KMS-11 (cell line): ENCODE measurements around the gene STYX.
"Not testable (repeated sequence)": the region's sequence is repeated elsewhere in the genome, so short reads cannot be mapped to it uniquely, and the experiment has no call there.

Source experiments
- H2AFZ ChIP-seq: fragments of 200-600 bp; sonication (generic); 2 replicates; pipeline ENCODE4 v1.6.1; 2016; ENCODE audit warnings: antibody characterized with exemption, mixed run types, low read depth
- H3K27ac ChIP-seq: fragments of 200-600 bp; sonication (generic); 2 replicates; pipeline ENCODE4 v1.6.1; 2016; ENCODE audit warnings: mild to moderate bottlenecking, mixed run types
- H3K27me3 ChIP-seq: fragments of 200-600 bp; sonication (generic); 2 replicates; pipeline ENCODE4 v1.6.1; 2017; ENCODE audit warnings: mild to moderate bottlenecking, low read depth, mixed run types, moderate library complexity; ENCODE audit not compliant: insufficient read depth
- H3K36me3 ChIP-seq: fragments of 200-600 bp; sonication (generic); 2 replicates; pipeline ENCODE4 v1.6.1; 2017; ENCODE audit warnings: mild to moderate bottlenecking, mixed run types; ENCODE audit not compliant: insufficient read depth
- H3K4me1 ChIP-seq: fragments of 200-600 bp; sonication (generic); 2 replicates; pipeline ENCODE4 v1.6.1; 2016; ENCODE audit warnings: mild to moderate bottlenecking, low read depth, mixed run types; ENCODE audit not compliant: poor library complexity, severe bottlenecking
- H3K4me2 ChIP-seq: fragments of 200-600 bp; sonication (generic); 2 replicates; pipeline ENCODE4 v1.7.0; 2016; ENCODE audit warnings: mild to moderate bottlenecking, mixed run types
- H3K4me3 ChIP-seq: fragments of 200-600 bp; sonication (generic); IDR thresholded peaks from 2 replicates; pipeline ENCODE4 v1.6.1; 2017; ENCODE audit warnings: low read depth, low read length, mixed read lengths; ENCODE audit not compliant: insufficient read depth
- H3K79me2 ChIP-seq: fragments of 200-600 bp; sonication (generic); 2 replicates; pipeline ENCODE4 v1.6.1; 2016; ENCODE audit warnings: low read depth, mixed run types; ENCODE audit not compliant: insufficient read depth
- H3K9ac ChIP-seq: fragments of 200-600 bp; sonication (generic); 2 replicates; pipeline ENCODE4 v1.6.1; 2016; ENCODE audit warnings: mild to moderate bottlenecking, mixed run types
- H4K20me1 ChIP-seq: fragments of 200-600 bp; sonication (generic); 2 replicates; pipeline ENCODE4 v1.6.1; 2016; ENCODE audit warnings: mild to moderate bottlenecking, mixed run types; ENCODE audit not compliant: insufficient read depth
- TF ChIP-seq, protein P1 (sequence below): fragments of 200-600 bp; sonication (generic); conservative IDR thresholded peaks from 2 replicates; pipeline ENCODE4 v1.6.1; 2017; ENCODE audit warnings: low read depth, mild to moderate bottlenecking, antibody characterized with exemption, low read length, moderate library complexity, mixed read lengths

STYX gene

GRCh38 chr14:52755607-52756316 is 25.8 kb downstream of the STYX start:
- no peaks in the 10 kb centered on the region for H3K79me2 ChIP-seq
- H3K4me2 ChIP-seq, result no peak overlapping the region
- H3K9ac ChIP-seq, result no peak overlapping the region
- H3K36me3 ChIP-seq, result no peaks in the 10 kb centered on the region
- no peak overlapping the region for H2AFZ ChIP-seq
- no peak overlapping the region for H3K4me3 ChIP-seq
- no peaks in the 10 kb centered on the region for H4K20me1 ChIP-seq
- H3K27ac ChIP-seq, result no peak overlapping the region
- peaks cover 2% of the 10 kb centered on the region for H3K4me1 ChIP-seq
- no peaks in the 10 kb centered on the region for H3K27me3 ChIP-seq
- TF ChIP-seq, protein P1, sequence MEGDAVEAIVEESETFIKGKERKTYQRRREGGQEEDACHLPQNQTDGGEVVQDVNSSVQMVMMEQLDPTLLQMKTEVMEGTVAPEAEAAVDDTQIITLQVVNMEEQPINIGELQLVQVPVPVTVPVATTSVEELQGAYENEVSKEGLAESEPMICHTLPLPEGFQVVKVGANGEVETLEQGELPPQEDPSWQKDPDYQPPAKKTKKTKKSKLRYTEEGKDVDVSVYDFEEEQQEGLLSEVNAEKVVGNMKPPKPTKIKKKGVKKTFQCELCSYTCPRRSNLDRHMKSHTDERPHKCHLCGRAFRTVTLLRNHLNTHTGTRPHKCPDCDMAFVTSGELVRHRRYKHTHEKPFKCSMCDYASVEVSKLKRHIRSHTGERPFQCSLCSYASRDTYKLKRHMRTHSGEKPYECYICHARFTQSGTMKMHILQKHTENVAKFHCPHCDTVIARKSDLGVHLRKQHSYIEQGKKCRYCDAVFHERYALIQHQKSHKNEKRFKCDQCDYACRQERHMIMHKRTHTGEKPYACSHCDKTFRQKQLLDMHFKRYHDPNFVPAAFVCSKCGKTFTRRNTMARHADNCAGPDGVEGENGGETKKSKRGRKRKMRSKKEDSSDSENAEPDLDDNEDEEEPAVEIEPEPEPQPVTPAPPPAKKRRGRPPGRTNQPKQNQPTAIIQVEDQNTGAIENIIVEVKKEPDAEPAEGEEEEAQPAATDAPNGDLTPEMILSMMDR, result no peak

DNA sequence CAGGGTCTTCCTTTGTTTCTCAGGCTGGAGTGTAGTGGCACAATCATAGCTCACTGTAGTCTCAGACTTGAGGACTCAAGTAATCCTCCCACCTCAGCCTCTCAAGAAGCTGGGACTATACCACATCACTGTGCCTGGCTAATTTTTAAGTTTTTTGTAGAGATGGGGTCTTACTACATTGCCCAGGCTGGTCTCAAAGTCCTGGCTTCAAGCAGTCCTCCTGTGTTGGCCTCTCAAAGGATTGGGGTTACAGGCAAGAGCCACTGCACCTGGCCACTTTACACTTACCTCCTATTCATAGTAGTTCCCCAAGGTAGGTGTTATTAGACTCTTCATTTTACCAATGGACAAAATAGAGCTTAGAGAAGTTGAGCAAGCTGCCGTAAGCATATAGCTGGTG is 29.2 kb downstream of the STYX start:
- peaks cover 32% of the 10 kb centered on the region for H3K4me1 ChIP-seq
- no peaks in the 10 kb centered on the region for H4K20me1 ChIP-seq
- no peak overlapping the region for H3K27ac ChIP-seq
- H3K36me3 ChIP-seq, result no peaks in the 10 kb centered on the region
- no peaks in the 10 kb centered on the region for H3K79me2 ChIP-seq
- H3K9ac ChIP-seq, result no peak overlapping the region
- no peaks in the 10 kb centered on the region for H3K27me3 ChIP-seq
- no peak overlapping the region for H3K4me2 ChIP-seq
- no peak overlapping the region for H3K4me3 ChIP-seq
- TF ChIP-seq, protein P1, result no peak
- no peak overlapping the region for H2AFZ ChIP-seq

DNA sequence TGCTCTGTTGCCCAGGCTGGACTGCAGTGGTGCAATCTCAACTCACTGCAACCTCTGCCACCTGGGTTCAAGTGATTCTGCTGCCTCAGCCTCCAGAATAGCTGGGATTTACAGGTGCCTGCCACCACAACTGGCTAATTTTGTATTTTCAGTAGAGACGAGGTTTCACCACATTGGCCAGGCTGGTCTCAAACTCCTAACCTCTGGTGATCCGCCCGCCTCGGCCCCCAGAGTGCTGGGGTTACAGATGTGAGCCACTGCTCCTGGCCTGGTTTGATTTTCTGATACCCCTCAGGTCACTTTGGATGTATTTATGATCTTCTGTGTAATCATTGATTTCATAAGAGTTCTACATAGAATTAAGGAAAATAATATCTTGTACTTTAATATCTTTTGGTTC is 33.0 kb downstream of the STYX start:
- not testable (repeated sequence) for H2AFZ ChIP-seq, H3K27me3 ChIP-seq, H3K4me3 ChIP-seq, H3K79me2 ChIP-seq, H3K9ac ChIP-seq, H3K36me3 ChIP-seq, H4K20me1 ChIP-seq
- Histone ChIP-seq H3K27ac (peak overlapping the region; percentile 61; the same call in 1 of the 2 replicates), H3K4me1 (peaks cover 34% of the 10 kb centered on the region), H3K4me2 (peak overlapping the region; percentile 62)

DNA sequence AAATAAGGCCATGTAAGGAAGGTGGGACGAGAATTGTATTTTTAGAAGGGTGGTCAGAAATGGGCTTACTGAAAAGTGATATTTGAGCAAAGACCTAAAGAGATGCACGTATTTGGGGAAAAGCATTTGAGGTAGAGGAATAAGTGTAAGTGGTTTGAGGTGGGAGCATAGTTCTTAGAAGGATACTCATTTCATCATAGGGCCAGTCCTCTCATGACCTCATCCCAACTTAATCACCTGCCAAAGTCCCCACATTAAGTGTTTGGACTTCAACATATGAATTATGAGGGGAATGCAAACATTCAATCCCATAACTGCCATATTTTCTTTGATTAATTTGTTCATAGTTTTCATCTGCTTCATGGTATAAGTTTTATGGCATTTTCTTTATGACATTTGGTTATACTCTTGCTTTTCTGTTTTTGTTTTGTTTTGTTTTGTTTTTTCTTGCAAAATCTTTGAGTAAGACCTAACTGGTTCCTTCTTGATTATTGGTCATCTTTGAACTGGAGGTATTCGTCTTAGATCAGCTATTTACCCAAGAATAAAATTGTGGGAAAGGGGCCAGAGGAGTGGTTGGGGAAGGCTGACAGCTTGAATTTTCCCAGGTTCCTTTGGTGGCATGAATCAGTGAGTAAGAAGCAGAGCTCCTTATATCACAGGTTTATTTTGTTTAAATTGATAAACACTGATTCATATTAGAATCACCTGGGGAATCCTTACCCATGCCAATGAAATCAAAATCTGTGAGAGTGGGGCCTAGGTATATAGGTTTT is 37.3 kb downstream of the STYX start:
- Histone ChIP-seq H2AFZ (no peak overlapping the region), H3K4me1 (peaks cover 20% of the 10 kb centered on the region), H3K27me3 (no peaks in the 10 kb centered on the region), H3K27ac (no peak overlapping the region), H3K4me3 (no peak overlapping the region), H3K4me2 (no peak overlapping the region), H4K20me1 (no peaks in the 10 kb centered on the region), H3K9ac (no peak overlapping the region), H3K36me3 (no peaks in the 10 kb centered on the region), H3K79me2 (no peaks in the 10 kb centered on the region)
- TF ChIP-seq, protein P1, result no peak

GRCh38 chr14:52769887-52770286 is 39.9 kb downstream of the STYX start:
- Histone ChIP-seq H2AFZ (no peak overlapping the region), H3K4me2 (no peak overlapping the region), H3K27me3 (no peaks in the 10 kb centered on the region), H3K4me1 (no peaks in the 10 kb centered on the region), H4K20me1 (no peaks in the 10 kb centered on the region), H3K27ac (no peak overlapping the region), H3K79me2 (no peaks in the 10 kb centered on the region), H3K9ac (no peak overlapping the region), H3K4me3 (no peak overlapping the region), H3K36me3 (no peaks in the 10 kb centered on the region)
- TF ChIP-seq, protein P1, result no peak
